Mesodermal cell (in vitro differentiated cells): Measurements from ENCODE around the gene CPAMD8.
"Not testable (repeated sequence)": the region's sequence is repeated elsewhere in the genome, so short reads cannot be mapped to it uniquely, and the experiment has no call there.

Experiments used
- H3K27ac ChIP-seq: 2 replicates; pipeline ENCODE4 v1.7.0; 2013; ENCODE audit warnings: mild to moderate bottlenecking, low read depth, low read length, moderate library complexity; ENCODE audit not compliant: severe bottlenecking
- H3K36me3 ChIP-seq: 2 replicates; pipeline ENCODE4 v1.7.1; 2013; ENCODE audit warnings: mild to moderate bottlenecking, low read length, moderate library complexity; ENCODE audit not compliant: control insufficient read depth, insufficient read depth
- H3K4me1 ChIP-seq: one replicate; pipeline ENCODE4 v1.7.1; 2013; ENCODE audit warnings: mild to moderate bottlenecking, low read length; ENCODE audit not compliant: insufficient read depth, control insufficient read depth, poor library complexity, severe bottlenecking
- H3K4me3 ChIP-seq: 2 replicates; pipeline ENCODE4 v1.7.0; 2013; ENCODE audit warnings: low read length, control low read depth, mild to moderate bottlenecking; ENCODE audit not compliant: insufficient read depth, poor library complexity, severe bottlenecking; ENCODE audit errors: extremely low read depth
- H3K9me3 ChIP-seq: 2 replicates; pipeline ENCODE4 v1.7.1; 2013; ENCODE audit warnings: mild to moderate bottlenecking, low read length, moderate library complexity; ENCODE audit not compliant: control insufficient read depth
- WGBS, 2 experiments: methylation state at CpG; one replicate each; pipeline ENCODE4 v1.1.5; 2013; ENCODE audit warnings: missing lambda C conversion rate in 2 of 2; ENCODE audit not compliant: insufficient coverage in 2 of 2; 5-methylcytosine and 5-hydroxymethylcytosine counted together

Gene CPAMD8

DNA sequence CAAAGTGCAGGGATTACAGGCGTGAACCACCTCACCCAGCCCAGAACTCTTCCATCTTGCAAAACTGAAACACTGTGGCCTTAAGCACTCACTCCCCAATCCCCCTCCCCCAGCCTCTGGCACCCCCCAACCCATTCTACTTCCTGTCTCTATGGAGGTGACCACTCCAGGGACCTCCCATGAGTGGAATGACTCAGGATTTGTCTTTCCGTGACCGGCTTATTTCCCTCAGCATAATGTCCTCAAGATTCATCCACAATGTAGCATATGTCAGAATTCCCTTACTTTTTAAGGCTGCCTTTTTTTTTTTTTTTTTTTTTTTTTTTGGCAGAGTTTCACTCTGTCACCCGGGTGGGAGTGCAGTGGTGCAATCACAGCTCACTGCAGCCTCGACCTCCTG, 141.4 kb downstream of the CPAMD8 start:
- no peak overlapping the region for H3K4me3 ChIP-seq
- no peak overlapping the region for H3K27ac ChIP-seq
- peaks cover 24% of the 10 kb centered on the region for H3K9me3 ChIP-seq
- WGBS, 2 experiments, result 81 to 82% methylated on average over 2 of the region's 5 CpGs
- H3K4me1 ChIP-seq, result peaks cover 11% of the 10 kb centered on the region
- peaks cover 11% of the 10 kb centered on the region for H3K36me3 ChIP-seq

DNA sequence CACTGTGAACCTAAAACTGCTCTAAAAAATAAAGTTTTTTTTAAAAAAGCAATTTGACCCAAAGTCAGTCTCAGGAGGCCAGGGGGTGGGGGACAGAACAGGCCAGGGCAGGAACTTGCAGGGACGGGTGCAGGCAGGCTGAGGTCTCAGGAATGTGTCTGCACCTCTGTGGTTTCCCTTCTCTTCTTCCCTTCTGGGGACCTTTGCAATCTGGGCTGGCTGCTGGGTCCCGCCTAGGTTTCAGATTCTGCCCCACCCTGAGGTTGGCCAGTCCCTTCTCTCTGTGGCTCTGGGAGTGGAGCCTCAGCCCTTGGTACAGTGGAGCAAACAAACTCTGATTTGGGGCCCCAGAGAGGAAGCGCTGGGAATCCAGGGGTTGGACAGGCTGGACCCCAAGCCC, 143.1 kb downstream of the CPAMD8 start:
- peaks cover 6% of the 10 kb centered on the region for H3K4me1 ChIP-seq
- no peak overlapping the region for H3K4me3 ChIP-seq
- no peak overlapping the region for H3K27ac ChIP-seq
- WGBS, 2 experiments, result 88 to 100% methylated on average over 2 to 3 of the region's 3 CpGs
- peaks cover 27% of the 10 kb centered on the region for H3K9me3 ChIP-seq
- H3K36me3 ChIP-seq, result peaks cover 28% of the 10 kb centered on the region

DNA sequence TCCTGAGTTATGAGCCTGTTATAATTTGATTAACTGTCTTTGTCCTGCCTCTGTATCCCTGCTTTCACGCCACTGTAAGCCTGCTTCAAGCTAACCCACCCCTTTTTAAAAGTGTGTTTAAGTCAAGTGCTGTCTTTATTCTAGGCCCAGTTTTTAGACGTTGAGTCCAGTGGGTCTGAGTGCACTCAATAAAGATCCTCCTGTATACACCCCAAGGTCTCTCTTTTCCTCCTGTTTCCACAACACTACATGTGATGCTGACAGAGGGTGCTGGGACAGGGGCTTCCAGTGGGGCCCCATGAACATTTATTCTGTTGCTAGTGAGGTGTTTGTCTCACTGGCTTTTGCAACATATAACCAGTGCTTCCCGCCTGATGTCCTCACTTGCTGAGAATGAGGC, 144.5 kb downstream of the CPAMD8 start:
- WGBS, 2 experiments, result 100% methylated on average over 1 of the region's 3 CpGs
- Histone ChIP-seq H3K9me3 (peaks cover 27% of the 10 kb centered on the region), H3K27ac (no peak overlapping the region), H3K4me3 (no peak overlapping the region), H3K36me3 (peaks cover 41% of the 10 kb centered on the region), H3K4me1 (peaks cover 5% of the 10 kb centered on the region)

DNA sequence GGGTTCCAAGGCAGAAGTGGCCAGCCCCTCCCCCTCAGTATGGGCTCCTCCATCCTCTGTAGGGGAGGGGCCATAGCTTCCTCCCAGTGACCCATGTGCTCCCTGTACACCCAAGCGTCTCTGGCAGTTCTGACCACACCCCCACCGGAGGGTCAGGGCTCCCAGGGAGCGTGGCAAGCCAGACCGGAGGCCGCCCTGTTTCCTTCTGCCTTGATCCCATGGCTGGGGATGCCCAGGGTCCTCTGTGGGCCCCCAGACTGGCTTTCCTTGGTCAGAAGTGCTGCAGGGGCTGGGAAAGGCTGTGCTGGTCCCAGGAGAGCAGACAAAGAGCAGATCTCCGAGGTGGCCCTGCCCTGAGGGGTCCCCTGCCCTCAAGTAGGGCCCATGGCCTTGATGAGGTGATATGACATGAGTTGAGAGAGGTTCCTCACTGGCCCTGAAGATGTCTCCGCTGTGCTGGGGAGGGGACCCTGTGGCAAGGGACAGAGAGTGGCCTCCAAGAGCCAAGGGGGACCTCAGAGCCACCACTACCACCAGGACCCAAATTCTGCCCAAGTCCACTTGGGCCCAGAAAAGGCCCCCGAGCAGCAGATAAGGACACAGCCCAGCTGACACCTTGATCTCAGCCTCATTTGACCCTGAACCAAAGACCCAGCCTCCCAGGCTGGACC, 145.6 kb downstream of the CPAMD8 start:
- Histone ChIP-seq H3K27ac (no peak overlapping the region), H3K36me3 (peaks cover 53% of the 10 kb centered on the region), H3K4me3 (no peak overlapping the region), H3K9me3 (peaks cover 27% of the 10 kb centered on the region), H3K4me1 (no peaks in the 10 kb centered on the region)
- 91 to 100% methylated on average over 7 of the region's 8 CpGs for WGBS, 2 experiments

DNA sequence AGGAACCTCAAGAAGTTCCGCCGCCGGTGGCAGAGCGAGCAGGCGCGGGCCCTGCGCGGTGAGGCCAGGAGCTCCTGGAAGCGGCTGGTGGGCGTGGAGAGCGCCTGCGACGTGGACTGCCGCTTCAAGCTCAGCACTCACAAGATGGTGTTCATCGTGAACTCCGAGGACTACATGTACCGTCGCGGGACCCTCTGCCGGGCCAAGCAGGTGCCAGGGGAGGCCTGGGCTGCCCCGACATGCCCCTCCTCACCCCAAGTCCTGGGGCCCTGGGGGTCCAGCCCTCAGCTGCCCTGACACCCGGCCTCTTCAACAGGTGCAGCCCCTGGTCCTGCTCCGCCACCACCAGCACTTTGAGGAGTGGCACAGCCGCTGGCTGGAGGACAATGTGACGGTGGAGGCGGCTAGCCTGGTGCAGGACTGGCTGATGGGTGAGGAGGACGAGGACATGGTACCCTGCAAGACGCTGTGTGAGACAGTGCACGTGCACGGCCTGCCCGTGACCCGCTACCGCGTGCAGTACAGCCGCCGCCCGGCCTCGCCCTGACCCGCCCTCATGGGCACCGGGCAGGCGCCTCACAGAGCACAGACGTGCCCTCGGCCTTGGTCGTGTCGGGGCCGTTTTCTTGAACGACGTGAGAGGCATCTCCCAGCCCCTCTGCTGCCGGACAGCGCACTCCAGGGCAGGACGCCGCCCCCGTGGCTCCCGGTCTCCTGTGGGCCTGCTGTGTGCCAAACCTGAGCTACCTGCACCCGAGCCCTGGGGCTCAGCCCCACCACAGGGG, 148.2 kb downstream of the CPAMD8 start:
- WGBS, 2 experiments, result 95 to 97% methylated on average over 52 to 53 of the region's 55 CpGs
- peaks cover 62% of the 10 kb centered on the region for H3K36me3 ChIP-seq

DNA sequence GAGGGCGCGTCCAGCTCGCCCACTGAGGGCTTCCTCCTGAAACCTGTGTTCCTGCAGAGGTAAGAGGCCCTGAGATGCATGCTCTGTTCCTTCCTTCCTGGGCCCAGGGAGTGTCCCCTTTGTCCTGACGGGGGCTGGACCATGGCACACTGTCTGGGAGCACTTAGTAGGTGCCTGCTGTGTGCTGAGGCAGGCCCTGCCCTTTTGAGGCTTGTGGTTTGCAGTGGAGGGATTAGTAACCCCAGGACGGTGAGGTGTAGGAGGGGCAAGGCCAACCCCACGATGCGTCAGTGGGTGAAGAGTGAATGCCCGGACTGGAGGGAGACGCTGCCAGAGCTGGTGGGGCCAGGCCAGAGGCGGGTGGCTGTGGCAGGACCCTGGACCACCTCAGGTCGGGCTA, 149.0 kb downstream of the CPAMD8 start:
- Histone ChIP-seq H3K9me3 (peaks cover 34% of the 10 kb centered on the region), H3K4me1 (no peaks in the 10 kb centered on the region), H3K4me3 (no peak overlapping the region), H3K27ac (no peak overlapping the region), H3K36me3 (peaks cover 70% of the 10 kb centered on the region)
- 97 to 98% methylated on average over 10 of the region's 11 CpGs for WGBS, 2 experiments

More for the DNA sequence above, 148.2 kb downstream of the CPAMD8 start:
- Histone ChIP-seq H3K4me1 (no peaks in the 10 kb centered on the region), H3K4me3 (no peak overlapping the region), H3K9me3 (peaks cover 35% of the 10 kb centered on the region), H3K27ac (no peak overlapping the region)

DNA sequence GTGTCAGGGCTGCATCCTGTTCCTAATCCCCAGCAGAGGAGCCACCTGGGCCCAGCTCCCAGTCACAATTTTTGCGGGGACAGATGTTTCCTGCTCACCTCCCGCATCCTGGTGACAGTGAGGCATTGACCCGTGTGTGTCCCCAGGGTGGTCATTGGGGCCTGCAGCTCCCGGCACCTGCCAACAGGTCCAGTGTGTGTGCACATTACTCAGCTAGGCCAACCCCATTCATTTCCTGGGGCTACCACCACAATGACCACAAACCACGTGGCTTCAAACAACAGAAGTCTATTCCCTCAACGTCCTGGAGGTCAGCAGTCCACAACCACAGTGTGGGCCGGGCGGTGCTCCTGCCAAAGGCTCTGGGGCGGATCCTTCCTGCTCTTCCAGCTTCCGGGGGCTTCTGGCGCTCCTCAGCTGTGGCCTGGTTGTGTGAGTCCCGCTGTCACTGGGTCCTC, 149.7 kb downstream of the CPAMD8 start:
- Histone ChIP-seq H3K27ac (no peak overlapping the region), H3K9me3 (peaks cover 28% of the 10 kb centered on the region), H3K4me3 (no peak overlapping the region), H3K36me3 (peaks cover 76% of the 10 kb centered on the region), H3K4me1 (no peaks in the 10 kb centered on the region)
- WGBS, 2 experiments, result 95 to 96% methylated on average over 11 to 12 of the region's 12 CpGs

DNA sequence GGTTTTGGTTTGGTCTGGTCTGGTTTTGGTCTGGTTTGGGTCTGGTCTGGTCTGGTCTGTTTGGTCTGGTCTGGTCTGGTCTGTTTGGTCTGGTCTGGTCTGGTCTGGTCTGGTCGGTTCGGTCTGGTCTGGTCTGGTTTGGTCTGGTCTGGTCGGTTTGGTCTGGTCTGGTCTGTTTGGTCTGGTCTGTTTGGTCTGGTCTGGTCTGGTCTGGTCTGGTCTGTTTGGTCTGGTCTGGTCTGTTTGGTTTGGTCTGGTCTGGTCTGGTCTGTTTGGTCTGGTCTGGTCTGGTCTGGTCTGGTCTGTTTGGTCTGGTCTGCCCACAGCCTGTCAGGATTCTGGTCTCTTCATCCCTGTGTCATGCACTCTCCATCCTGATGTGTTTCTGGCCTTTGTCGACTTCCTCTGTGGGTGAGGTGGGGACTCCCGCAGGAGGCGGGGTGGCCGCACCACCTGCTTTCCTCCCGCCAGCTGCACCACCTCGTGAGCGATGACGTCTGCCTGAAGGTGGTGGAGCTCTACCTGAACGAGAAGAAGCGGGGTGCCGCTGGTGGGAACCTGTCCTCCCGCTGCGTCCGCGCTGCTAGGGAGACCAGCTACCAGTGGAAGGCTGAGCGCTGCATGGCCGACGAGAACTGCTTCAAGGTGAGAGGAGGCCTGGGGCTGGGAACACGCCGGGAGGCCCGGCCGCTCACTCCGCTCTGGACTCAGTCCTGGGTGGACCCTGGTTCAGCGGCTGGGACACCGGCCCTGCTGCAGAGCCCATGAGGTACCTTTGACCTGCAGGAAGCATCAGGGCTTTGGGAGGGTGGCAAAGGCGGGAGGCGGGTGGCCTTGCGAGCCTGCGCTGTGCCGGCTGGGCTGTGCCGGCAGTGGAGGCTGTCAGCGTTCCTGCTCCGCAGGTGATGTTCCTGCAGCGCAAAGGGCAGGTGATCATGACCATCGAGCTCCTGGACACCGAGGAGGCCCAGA, 150.7 kb downstream of the CPAMD8 start:
- H3K36me3 ChIP-seq, result peaks cover 83% of the 10 kb centered on the region
- peak overlapping the region; percentile 87 for H3K27ac ChIP-seq
- no peaks in the 10 kb centered on the region for H3K4me1 ChIP-seq
- H3K9me3 ChIP-seq, result peaks cover 18% of the 10 kb centered on the region
- H3K4me3 ChIP-seq, result no peak overlapping the region
- 96 to 97% methylated on average over 34 to 35 of the region's 39 CpGs for WGBS, 2 experiments

DNA sequence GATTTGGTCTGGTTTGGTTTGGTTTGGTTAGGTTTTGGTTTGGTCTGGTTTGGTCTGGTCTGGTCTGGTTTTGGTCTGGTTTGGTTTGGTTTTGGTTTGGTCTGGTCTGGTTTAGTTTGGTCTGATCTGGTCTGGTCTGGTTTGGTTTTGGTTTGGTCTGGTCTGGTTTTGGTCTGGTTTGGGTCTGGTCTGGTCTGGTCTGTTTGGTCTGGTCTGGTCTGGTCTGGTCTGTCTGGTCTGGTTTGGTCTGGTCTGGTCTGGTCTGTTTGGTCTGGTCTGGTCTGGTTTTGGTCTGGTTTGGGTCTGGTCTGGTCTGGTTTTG, 151.7 kb downstream of the CPAMD8 start:
- Histone ChIP-seq H3K27ac (peak overlapping the region; percentile 87), H3K36me3 (peaks cover 82% of the 10 kb centered on the region)
- not testable (repeated sequence) for H3K4me3 ChIP-seq, H3K9me3 ChIP-seq, H3K4me1 ChIP-seq

DNA sequence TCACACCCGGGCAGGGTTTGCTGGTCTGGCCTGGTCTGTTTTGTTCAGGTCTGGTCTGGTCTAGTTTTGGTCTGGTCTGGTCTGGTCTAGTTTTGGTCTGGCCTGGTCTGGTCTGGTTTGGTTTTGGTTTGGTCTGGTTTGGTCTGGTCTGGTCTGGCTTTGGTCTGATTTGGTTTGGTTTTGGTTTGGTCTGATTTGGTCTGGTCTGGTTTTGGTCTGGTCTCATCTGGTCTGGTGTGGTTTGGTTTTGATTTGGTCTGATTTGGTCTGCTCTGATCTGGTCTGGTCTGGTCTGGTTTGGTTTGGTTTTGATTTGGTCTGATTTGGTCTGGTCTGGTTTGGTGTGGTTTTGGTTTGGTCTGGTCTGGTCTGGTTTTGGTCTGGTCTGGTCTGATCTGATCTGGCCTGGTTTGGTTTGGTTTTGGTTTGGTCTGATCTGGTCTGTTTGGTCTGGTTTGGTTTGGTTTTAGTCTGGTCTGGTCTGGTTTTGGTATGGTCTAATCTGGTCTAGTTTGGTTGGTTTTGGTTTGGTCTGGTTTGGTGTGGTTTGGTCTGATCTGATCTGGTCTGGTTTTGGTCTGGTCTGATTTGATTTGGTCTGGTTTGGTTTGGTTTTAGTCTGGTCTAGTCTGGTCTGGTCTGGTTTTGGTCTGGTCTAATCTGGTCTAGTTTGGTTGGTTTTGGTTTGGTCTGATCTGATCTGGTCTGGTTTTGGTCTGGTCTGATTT, 152.2 kb downstream of the CPAMD8 start:
- no peak overlapping the region for H3K4me3 ChIP-seq
- H3K36me3 ChIP-seq, result peaks cover 82% of the 10 kb centered on the region
- WGBS, 2 experiments, result no CpG with 5 or more reads among the region's 1 CpG
- H3K27ac ChIP-seq, result peak overlapping the region; percentile 87
- H3K9me3 ChIP-seq, result peaks cover 8% of the 10 kb centered on the region
- H3K4me1 ChIP-seq, result no peaks in the 10 kb centered on the region
